Measurements from ENCODE around the gene ACTR3. TPM values are rescaled to one million over a fixed set of nuclear protein-coding genes. Genes with fewer than 3 reads are reported as not detected.

ACTR3 gene
- total and polyA plus RNA-seq, 2 of the 4 experiments (the other 2 are of a cell fraction): 246 to 307 TPM

GRCh38 chr2:113918229-113918628 is 28.3 kb downstream of the ACTR3 start:
- H3K23ac ChIP-seq (ENCODE audit: low read depth, low read length): no peak overlapping the region
- peaks cover 86% of the 10 kb centered on the region for H4K20me1 ChIP-seq (ENCODE audit: insufficient read depth, low read length)
- no peak overlapping the region for H2AK5ac ChIP-seq (ENCODE audit: low read depth, low read length)
- no peak overlapping the region for H3K27ac ChIP-seq (ENCODE audit: insufficient read depth, low read length)
- H3K4me2 ChIP-seq (ENCODE audit: low read depth, low read length): no peak overlapping the region
- H2BK5ac ChIP-seq (ENCODE audit: low read depth, low read length, poor library complexity, severe bottlenecking): no peak overlapping the region
- no peaks in the 10 kb centered on the region for H3K9me3 ChIP-seq (ENCODE audit: control insufficient read depth, insufficient read depth, low read length)
- no CpG with 5 or more reads among the region's 1 CpG for WGBS, 2 experiments (ENCODE audit: extremely low coverage in 2 of 2, insufficient read length in 1 of 2)
- H2AK9ac ChIP-seq (replicated peaks; ENCODE audit: low read depth, low read length, poor library complexity): no peak overlapping the region
- no peak overlapping the region for H2AFZ ChIP-seq (replicated peaks; ENCODE audit: low read length, poor library complexity)
- no peak overlapping the region for H3K4ac ChIP-seq (ENCODE audit: low read depth, low read length)
- H2BK120ac ChIP-seq (ENCODE audit: low read depth, low read length): no peak overlapping the region
- H3K9ac ChIP-seq (ENCODE audit: low read depth, low read length): no peak overlapping the region
- peaks cover 6% of the 10 kb centered on the region for H3K9me1 ChIP-seq (ENCODE audit: insufficient read depth, low read length)
- DNase-seq (no peak), ATAC-seq (ENCODE audit: low read depth) (no peak)
- H2BK15ac ChIP-seq (ENCODE audit: low read depth, low read length): no peak overlapping the region
- ChIA-PET CTCF (no interaction called here), POLR2A (ENCODE audit: unreplicated experiment) (no interaction called here)
- H3K18ac ChIP-seq (ENCODE audit: low read depth, low read length): no peak overlapping the region
- no peak overlapping the region for H3K4me3 ChIP-seq (ENCODE audit: insufficient read depth, low read depth, low read length)
- no peak overlapping the region for H4K5ac ChIP-seq (ENCODE audit: low read depth, low read length)
- TF ChIP-seq SMC3 (IDR thresholded peaks at IDR 0.05; ENCODE audit: low read depth, low read length) (no peak), CEBPB (IDR thresholded peaks at IDR 0.05; ENCODE audit: low read depth, low read length) (no peak), MXI1 (IDR thresholded peaks at IDR 0.05; ENCODE audit: borderline replicate concordance, low read depth, low read length) (no peak), CHD1 (IDR thresholded peaks at IDR 0.05; ENCODE audit: low read depth, low read length) (no peak)
- in situ Hi-C loops (cut with MboI; ENCODE audit: low sequenced_read_pairs) (no loop called here), dilution Hi-C loops (cut with HindIII; ENCODE audit: low sequenced_read_pairs, unreplicated experiment) (no loop called here), intact Hi-C loops (cut with micrococcal nuclease) (no loop called here)
- BruUV-seq (replicated peaks): no TSS peak
- H3K4me1 ChIP-seq (ENCODE audit: control insufficient read depth, insufficient read depth, low read length): no peaks in the 10 kb centered on the region; the same call in 1 of the 2 replicates
- no peaks in the 10 kb centered on the region for H3K27me3 ChIP-seq (ENCODE audit: control insufficient read depth, insufficient read depth, low read length)
- no peak overlapping the region for H3K56ac ChIP-seq (ENCODE audit: extremely low read depth, insufficient read depth, low read length)
- H4K91ac ChIP-seq (ENCODE audit: insufficient read depth, low read depth, low read length): no peak overlapping the region
- peaks cover 9 to 50% of the 10 kb centered on the region in 2 experiments; a peak in 3 of 4 replicates for H3K79me1 ChIP-seq (ENCODE audit: low read depth in 1 of 2, low read length in 2 of 2)
- peaks cover 17% of the 10 kb centered on the region for H3K36me3 ChIP-seq (ENCODE audit: control insufficient read depth, insufficient read depth, low read length)
- no peak overlapping the region for H3K14ac ChIP-seq (replicated peaks; ENCODE audit: low read depth, low read length)
- no peak overlapping the region for H4K8ac ChIP-seq (ENCODE audit: low read depth in 2 of 2, low read length in 2 of 2)
- no peak overlapping the region for H2BK20ac ChIP-seq (ENCODE audit: low read depth, low read length)
